Measurements from ENCODE around the gene KLHDC8B.
"Not testable (repeated sequence)": the region's sequence is repeated elsewhere in the genome, so short reads cannot be mapped to it uniquely, and the experiment has no call there.

Gene KLHDC8B

DNA sequence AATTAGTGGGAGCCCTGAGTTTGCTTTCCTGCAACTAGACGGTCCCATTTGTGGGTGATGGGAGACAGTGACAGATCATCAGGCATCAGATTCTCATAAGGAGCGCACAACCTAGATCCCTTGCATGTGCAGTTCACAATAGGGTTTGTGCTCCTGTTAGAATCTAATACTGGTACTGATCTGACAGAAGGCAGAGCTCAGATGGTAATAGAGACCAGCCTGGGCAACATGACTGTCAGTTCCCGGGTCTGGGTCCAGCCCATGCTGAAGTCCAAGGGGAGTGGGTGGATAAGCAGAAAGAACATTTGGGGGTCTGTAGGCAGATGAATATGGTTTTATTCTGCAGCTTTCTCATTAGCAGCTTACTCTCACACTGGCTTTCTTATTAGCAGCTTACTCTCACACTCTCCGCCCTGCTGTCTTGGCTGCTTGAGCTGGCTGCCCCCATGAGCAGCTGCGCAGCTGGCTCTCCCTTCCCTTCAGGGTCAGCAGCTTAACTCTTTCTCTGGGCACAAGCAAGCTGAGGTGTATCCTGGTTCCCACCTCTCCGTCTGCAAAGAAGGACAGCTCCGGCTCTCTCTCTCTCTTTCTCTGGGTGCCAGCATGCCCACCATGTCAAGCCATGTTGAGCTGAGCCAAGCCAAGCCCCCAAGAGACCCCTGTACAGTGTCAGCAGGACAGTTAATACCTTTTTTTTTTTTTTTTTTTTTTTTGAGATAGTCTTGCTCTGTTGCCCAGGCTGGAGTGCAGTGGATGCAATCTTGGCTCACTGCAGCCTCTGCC lies 46.5 kb downstream of the KLHDC8B start:
- DNase-seq (ENCODE audit: low read depth, low spot score): no peak
- H3K4me3 ChIP-seq (ENCODE audit: low read length): no peak overlapping the region
- H3K27ac ChIP-seq (ENCODE audit: low read length): no peak overlapping the region
- WGBS (ENCODE audit: insufficient coverage, insufficient read length): no CpG with 5 or more reads among the region's 7 CpGs
- no peaks in the 10 kb centered on the region for H3K4me1 ChIP-seq (ENCODE audit: control insufficient read depth, insufficient read depth, low read length)
- H3K27me3 ChIP-seq (ENCODE audit: control insufficient read depth, insufficient read depth, low read length): no peaks in the 10 kb centered on the region
- no peaks in the 10 kb centered on the region for H3K36me3 ChIP-seq (ENCODE audit: control insufficient read depth, insufficient read depth, low read length)
- H3K9me3 ChIP-seq (ENCODE audit: control insufficient read depth, insufficient read depth, low read length): peaks cover 5% of the 10 kb centered on the region

DNA sequence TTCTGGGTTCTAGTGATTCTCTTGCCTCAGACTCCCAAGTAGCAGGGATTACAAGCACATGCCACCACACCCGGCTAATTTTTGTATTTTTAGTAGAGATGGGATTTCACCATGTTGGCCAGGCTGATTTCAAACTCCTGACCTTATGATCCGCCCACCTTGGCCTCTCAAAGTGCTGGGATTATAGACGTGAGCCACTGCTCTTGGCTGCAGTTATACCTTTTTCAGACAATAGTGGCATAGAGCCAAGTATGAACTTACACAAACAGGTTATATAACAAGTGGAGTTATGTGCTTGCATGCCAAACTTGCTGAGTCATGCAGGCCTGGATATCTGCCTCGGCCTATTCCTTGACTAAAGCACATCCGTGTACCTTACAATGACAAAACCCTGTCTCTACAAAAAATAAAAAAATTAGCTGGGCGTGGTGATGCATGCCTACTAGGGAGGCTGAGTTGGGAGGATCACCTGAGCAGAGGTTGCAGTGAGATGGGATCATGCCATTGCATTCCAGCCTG lies 47.1 kb downstream of the KLHDC8B start:
- not testable (repeated sequence) for H3K4me1 ChIP-seq (ENCODE audit: control insufficient read depth, insufficient read depth, low read length); H3K4me3 ChIP-seq (ENCODE audit: low read length); H3K27me3 ChIP-seq (ENCODE audit: control insufficient read depth, insufficient read depth, low read length); H3K27ac ChIP-seq (ENCODE audit: low read length); H3K36me3 ChIP-seq (ENCODE audit: control insufficient read depth, insufficient read depth, low read length); DNase-seq (ENCODE audit: low read depth, low spot score); H3K9me3 ChIP-seq (ENCODE audit: control insufficient read depth, insufficient read depth, low read length)
- no CpG with 5 or more reads among the region's 6 CpGs for WGBS (ENCODE audit: insufficient coverage, insufficient read length)

DNA sequence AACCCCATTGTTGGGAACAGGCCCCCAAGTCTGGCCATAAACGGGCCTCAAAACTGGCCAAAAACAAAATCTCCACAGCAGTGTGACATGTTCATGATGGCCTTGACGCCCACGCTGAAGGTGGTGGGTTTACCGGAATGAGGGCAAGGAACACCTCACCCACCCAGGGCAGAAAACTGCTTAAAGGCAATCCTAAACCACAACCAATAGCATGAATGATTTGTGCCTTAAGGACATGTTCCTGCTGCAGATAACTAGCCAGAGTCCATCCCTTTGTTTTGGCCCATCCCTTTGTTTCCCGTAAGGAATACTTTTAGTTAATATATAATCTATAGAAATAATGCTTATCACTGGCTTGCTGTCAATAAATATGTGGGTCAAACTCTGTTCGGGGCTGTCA lies 47.7 kb downstream of the KLHDC8B start:
- no peak overlapping the region for H3K4me3 ChIP-seq (ENCODE audit: low read length)
- no peak overlapping the region for H3K27ac ChIP-seq (ENCODE audit: low read length)
- no peaks in the 10 kb centered on the region for H3K36me3 ChIP-seq (ENCODE audit: control insufficient read depth, insufficient read depth, low read length)
- no peaks in the 10 kb centered on the region for H3K4me1 ChIP-seq (ENCODE audit: control insufficient read depth, insufficient read depth, low read length)
- no peak for DNase-seq (ENCODE audit: low read depth, low spot score)
- no peaks in the 10 kb centered on the region for H3K27me3 ChIP-seq (ENCODE audit: control insufficient read depth, insufficient read depth, low read length)
- H3K9me3 ChIP-seq (ENCODE audit: control insufficient read depth, insufficient read depth, low read length): peaks cover under 1% of the 10 kb centered on the region
- no CpG with 5 or more reads among the region's 6 CpGs for WGBS (ENCODE audit: insufficient coverage, insufficient read length)

DNA sequence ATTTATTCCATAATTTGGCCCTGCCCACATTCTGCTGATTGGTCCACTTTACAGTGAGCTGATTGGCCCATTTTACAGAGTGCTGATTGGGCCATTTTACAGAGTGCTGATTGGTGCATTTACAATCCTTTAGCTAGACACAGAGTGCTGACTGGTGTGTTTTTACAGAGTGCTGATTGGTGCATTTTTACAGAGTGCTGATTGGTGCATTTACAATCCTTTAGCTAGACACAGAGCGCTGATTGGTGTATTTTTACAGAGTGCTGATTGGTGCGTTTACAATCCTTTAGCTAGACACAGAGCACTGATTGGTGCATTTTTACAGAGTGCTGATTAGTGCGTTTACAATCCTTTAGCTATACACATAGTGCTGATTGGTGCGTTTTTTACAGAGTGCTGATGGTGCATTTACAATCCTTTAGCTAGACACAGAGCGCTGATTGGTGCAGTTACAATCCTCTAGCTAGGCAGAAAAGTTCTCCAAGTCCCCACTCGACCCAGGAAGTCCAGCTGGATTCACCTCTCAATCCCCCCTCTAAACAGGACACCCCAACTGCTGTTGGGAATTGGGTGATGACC lies 49.7 kb downstream of the KLHDC8B start:
- WGBS (ENCODE audit: insufficient coverage, insufficient read length): no CpG with 5 or more reads among the region's 6 CpGs
- not testable (repeated sequence) for H3K4me1 ChIP-seq (ENCODE audit: control insufficient read depth, insufficient read depth, low read length); DNase-seq (ENCODE audit: low read depth, low spot score); H3K27ac ChIP-seq (ENCODE audit: low read length); H3K27me3 ChIP-seq (ENCODE audit: control insufficient read depth, insufficient read depth, low read length); H3K9me3 ChIP-seq (ENCODE audit: control insufficient read depth, insufficient read depth, low read length); H3K36me3 ChIP-seq (ENCODE audit: control insufficient read depth, insufficient read depth, low read length); H3K4me3 ChIP-seq (ENCODE audit: low read length)

DNA sequence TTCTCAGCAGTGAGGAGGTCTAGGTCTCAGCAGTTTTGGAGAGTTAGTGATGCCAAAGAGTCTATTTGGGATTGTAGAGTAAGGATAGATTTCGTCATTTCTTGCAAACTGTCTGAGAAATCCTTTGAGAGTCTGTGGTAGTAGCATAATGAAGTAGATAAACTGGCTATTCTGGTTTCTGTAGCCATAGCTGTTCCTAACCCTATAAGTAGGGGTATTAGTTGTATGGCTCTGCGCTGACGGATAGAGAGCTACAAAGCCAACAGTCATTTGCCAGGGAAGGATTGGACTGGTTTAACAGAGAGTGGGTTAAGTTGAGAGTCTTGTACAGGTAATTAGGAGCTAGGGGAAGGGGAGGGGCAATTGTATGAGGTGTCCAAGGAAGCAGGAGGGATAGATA lies 50.6 kb downstream of the KLHDC8B start:
- H3K36me3 ChIP-seq (ENCODE audit: control insufficient read depth, insufficient read depth, low read length): no peaks in the 10 kb centered on the region
- no peak for DNase-seq (ENCODE audit: low read depth, low spot score)
- H3K4me3 ChIP-seq (ENCODE audit: low read length): no peak overlapping the region
- no peaks in the 10 kb centered on the region for H3K27me3 ChIP-seq (ENCODE audit: control insufficient read depth, insufficient read depth, low read length)
- H3K9me3 ChIP-seq (ENCODE audit: control insufficient read depth, insufficient read depth, low read length): no peaks in the 10 kb centered on the region
- H3K4me1 ChIP-seq (ENCODE audit: control insufficient read depth, insufficient read depth, low read length): no peaks in the 10 kb centered on the region
- WGBS (ENCODE audit: insufficient coverage, insufficient read length): no CpG with 5 or more reads among the region's 3 CpGs
- no peak overlapping the region for H3K27ac ChIP-seq (ENCODE audit: low read length)

Data from iPS DF 6.9 (cell line).